H1 (cell line): ENCODE measurements around the gene BAZ1B. TPM values are rescaled to one million over a fixed set of nuclear protein-coding genes. Genes with fewer than 3 reads are reported as not detected.

Experiments used
- ASH2L ChIP-seq: fragments of 200-600, 300-600 bp; sonication (generic); IDR thresholded peaks from one replicate; pipeline ENCODE4 v1.7.1; 2017; ENCODE audit warnings: low read length
- BACH1 ChIP-seq: IDR thresholded peaks from 2 replicates; pipeline ENCODE4 v1.6.1; 2012; ENCODE audit warnings: low read length, improper control_type of control experiment
- CBX5 ChIP-seq: fragments of 300-800, 300-1000 bp; sonication (generic); IDR thresholded peaks from 2 replicates; pipeline ENCODE4 v1.7.1; 2016; ENCODE audit warnings: antibody characterized with exemption, low read length, low read depth
- GTF2F1 ChIP-seq: IDR thresholded peaks from 2 replicates; pipeline ENCODE4 v1.6.1; 2012; ENCODE audit warnings: low read depth, low read length, improper control_type of control experiment, borderline replicate concordance
- POLR2AphosphoS5 ChIP-seq: IDR thresholded peaks from 2 replicates; pipeline ENCODE4 v1.6.1; 2011; ENCODE audit warnings: low read depth, low read length
- SRF ChIP-seq: IDR thresholded peaks from 2 replicates; pipeline ENCODE4 v1.6.1; 2011; ENCODE audit warnings: mild to moderate bottlenecking, low read depth, low read length, moderate library complexity
- polyA plus RNA-seq, 7 experiments: library from polyadenylated mRNA; depleted of rRNA in 3 of 7; stranded (reverse) in 5 of 7; unstranded in 2 of 7; fragments of >200 nt in 5 of 7; fragments of 200-250 nt in 2 of 7; gene quantifications; 1 replicate in 5 of 7; 2 replicates in 1 of 7; 4 replicates in 1 of 7; pipeline versions ENCODE4 v1.2.1 to v1.2.3, GENCODE V29; 2011 to 2013; ENCODE audit warnings: missing spikeins in 2 of 7, mixed read lengths in 2 of 7
- total RNA-seq: library from RNA; stranded (reverse); fragmentation: NEBNext Ultra II Directional; extraction: Animal tissue kit (Norgen Biotek cat#: 25700); gene quantifications from 2 replicates; pipeline ENCODE4 v1.2.1, GENCODE V29; 2021
- TF ChIP-seq, protein P1 (sequence below): IDR thresholded peaks from 2 replicates; pipeline ENCODE4 v1.6.1; 2011; ENCODE audit warnings: low read depth, mild to moderate bottlenecking, low read length; ENCODE audit not compliant: insufficient read depth

BAZ1B gene
- total and polyA plus RNA-seq, 2 of the 8 experiments (the other 6 are each of a cell fraction or from before 2014, with no cell fraction given), result 21.0 to 86.8 TPM

DNA sequence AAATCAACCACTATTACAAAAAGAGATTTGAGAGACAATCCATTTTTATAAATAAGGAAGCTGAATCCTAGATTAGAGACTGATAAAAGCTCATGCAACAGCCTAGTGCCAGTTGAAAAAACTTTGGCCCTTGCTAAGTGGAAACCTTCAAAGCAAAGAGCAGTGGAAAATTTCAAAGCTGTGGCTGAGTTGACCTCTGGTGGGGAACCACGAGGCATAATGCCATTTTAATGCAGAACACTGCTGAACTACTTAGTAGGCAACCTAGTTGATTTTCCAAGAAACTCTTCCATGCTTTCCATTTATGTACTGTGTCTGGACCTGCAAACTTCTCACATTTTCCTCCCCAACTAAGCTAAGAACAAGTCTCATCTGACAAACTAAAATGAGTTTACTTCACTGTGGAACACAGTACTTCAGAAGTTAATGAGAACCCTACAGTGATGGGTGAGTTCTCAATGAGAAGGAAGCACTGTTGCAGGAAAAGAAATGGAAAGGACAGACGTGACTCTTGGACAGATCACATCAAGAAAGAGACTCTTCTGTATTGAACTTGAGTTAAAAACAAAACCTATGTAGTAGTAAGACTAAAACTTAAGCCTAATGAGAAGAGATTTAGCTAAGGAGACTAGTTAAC is 69.0 kb downstream of the BAZ1B start (continued):
- TF ChIP-seq GTF2F1 (no peak), BACH1 (no peak), ASH2L (no peak), SRF (no peak), CBX5 (no peak), POLR2AphosphoS5 (no peak)
- TF ChIP-seq, protein P1, sequence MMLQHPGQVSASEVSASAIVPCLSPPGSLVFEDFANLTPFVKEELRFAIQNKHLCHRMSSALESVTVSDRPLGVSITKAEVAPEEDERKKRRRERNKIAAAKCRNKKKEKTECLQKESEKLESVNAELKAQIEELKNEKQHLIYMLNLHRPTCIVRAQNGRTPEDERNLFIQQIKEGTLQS, result no peak
